NCI-H2171 (cell line): Measurements from ENCODE around the gene CFAP65.

Source experiments
- DNase-seq: peaks from one replicate; lab custom pipeline; 2025; lab: John Stamatoyannopoulos, UW

The CFAP65 gene

DNA sequence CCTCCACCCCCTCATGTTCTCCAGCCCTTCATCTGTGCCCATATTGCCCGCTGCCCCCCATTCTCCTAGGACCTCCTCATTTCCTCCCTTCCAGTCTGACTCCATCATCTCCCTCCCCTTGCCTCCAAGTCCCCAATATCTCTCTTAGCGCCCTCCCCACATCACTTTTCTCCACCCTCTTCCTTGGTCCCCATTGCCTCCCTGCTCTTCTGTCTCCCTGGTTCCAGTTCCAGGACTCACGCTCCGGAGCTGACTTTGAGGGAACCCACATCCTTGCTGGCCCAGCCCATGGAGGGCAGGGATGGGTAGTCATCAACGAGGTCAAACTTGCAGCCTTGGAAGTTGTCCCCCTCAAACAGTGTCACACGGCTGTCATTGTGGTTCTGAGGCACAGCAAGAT lies 50.7 kb downstream of the CFAP65 start:
- no peak for DNase-seq

DNA sequence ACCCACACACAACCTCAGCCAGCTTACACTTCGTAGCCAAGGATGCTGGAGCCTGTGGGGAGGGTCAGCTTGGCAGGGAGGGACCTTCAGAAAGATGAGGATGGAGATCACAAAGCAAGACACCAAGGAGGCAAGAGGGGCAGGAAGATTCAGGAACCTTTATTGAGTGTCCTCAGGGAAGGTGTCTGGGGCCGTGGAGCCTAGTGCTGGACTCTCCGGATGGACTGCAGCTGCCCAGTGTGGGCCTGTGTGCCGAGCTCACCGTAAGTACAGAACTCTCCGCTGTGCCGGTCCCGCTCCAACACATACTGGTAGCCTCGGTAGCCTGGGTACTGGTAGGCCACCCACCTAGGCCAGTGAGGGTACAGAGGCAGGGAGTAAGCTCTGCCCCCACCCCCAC lies 51.3 kb downstream of the CFAP65 start:
- DNase-seq = no peak

DNA sequence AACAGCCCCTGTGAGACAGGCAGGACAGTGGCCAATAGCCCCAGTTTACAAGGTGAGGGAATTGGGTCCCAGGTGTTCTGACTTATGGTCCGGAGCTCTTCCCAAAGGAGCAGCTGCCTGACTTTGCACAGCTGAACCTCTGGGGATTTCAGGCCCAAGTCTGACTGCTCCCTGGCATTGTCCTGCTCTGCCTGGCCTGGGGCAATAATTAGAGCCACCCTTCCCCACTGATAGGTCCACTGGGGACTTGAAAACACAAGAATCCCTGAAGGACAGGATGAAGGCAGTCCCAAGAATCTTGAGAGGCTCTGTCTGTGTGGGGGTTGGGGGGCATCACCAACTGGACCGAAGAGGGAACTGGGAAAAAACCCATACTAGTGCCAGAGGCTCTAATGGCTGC lies 52.7 kb downstream of the CFAP65 start:
- DNase-seq = no peak

DNA sequence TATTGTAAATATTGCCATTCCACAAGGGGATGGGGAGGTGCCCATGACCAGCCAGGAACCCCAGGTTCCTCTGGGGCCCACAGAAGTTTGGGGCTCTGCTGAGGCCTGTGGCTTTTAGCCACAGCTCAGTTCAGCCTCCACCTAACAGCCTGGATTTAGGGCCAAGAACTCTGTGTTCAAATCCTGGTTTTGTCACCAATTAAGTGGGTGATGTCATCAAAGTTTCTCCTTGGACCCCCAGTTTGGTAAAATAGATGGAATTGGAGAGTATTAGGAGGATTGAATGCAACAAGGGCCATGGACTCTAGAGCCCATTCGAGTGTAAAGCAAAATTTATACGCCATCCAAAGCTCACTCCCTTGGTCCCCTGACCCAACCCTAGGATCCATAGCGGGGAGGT lies 53.2 kb downstream of the CFAP65 start:
- no peak for DNase-seq

DNA sequence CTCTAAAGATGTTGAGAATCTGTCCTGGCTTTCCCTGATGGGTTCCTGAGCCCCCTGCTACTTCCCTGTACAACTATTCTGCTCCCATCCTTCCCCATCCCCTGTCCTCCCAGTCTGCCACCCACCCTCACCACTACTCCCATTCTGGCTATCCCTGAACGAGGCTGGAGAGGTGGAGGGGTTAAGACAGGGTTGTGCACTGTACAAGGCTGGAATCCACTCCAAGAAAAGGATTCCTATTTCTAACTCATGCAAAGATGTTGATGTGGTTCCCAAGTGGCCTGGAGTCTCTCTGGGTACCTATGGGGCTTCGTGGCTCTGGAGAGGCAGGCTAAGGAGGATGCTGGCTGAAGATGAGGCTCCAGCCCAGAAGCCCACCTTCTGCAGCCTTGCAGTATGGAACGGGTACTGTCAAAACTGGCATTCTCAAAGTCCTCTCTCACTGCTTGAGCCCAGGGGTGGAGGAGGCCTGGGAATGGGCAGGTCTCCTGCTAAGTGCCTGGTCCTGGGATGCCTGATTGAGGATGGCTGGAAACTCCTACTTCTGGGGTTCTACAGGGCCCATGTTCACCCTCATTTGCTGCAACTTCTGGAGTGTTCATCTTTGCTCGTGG lies 55.1 kb downstream of the CFAP65 start:
- DNase-seq = no peak

DNA sequence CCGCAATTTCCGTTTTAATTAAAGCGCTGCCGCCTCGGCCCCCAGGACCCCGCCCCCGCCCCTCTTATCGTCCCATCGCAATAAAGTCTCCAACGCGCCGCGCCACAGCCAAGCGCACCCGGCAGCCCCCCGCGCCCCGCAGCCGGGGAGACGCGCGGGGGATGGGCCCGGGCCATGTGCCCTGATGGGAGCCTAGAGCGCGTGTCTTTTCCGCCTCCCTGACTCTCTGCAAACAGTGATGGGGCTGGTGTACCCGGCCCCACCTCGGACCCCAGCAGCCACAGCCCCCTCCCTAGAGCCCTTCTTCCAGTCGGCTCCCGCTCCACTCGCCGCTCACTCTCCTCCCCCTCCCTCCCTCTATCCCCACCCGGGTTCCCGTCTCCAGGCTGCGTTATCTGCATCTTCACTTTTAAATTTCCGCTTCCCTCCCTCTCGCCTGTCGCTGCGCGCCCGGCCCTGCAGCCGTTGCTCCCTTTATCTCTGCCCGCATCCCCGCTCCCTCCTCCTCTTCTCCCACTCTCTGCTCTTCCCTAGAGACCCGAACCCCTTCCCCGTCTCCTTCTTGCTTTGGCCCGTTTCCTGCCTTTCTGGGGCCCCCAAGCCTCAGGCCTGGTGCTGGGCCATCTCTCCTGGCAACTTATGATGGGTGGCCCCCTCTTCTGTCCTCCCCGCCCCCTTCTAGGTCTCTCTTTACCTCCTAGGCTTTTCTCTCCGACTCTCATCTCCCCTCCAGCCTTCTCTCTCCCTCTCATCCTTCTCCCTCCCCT lies 55.8 kb downstream of the CFAP65 start:
- DNase-seq = peak; percentile 36

DNA sequence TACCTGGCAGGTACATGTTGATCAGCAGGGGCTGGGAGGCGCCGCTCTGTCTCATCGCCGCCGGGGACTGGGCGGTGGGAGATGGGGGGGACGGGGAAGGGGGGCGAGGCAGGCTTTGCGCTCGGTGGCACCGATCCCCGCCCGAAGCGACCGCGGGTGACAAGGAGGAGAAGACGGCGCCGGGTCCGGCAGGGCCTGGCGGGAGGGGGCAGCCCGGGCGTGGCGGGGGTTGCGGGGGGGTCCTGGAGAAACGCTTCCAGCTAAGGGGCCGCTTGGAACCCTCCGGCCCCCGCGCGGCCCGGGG lies 56.3 kb downstream of the CFAP65 start, which contains the start of gene FEV:
Gene FEV (minus strand): TSS at position 164 of the 304 bp plus-strand sequence. CDS start 109 bp downstream, at position 55.
- DNase-seq = peak; percentile 24

DNA sequence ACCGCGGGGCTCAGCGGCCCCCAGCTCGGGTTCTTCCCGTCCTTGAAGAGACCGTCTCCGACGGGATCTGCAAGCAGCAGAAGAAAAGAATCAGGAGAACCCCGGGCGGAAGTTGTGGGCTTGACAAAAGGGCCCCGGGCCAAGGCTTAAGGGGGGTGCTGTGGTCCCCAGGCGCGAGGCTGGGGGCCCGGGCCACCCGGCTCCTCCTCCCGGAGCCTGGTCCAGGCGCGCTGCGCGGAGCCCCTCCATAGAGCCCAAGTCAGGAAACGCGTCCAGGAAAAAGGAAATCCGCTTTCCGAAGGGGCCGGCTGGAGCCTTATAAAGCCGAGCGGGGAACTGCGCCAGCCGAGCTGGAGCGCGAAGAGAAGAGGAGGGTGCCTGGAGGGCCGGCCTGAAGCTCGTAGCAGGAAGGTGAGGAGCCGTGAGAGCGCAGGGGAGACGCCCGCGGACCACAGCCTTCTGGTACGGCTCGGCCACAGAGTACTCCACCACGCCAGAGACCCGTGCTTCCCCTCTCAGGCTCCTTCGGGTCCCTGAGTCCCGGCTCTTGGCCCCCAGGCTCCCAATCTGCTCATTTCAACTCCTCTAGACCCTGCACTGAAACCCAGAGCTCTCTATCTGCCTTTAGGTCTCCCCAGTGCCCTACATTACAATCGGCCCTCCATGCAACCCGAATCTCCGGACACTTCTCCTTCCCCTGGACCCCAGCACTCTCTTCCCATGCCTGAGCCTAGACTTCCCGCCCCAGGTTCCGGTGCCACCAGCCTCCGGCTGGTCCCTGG lies 56.9 kb downstream of the CFAP65 start:
- peak; percentile 10 for DNase-seq

DNA sequence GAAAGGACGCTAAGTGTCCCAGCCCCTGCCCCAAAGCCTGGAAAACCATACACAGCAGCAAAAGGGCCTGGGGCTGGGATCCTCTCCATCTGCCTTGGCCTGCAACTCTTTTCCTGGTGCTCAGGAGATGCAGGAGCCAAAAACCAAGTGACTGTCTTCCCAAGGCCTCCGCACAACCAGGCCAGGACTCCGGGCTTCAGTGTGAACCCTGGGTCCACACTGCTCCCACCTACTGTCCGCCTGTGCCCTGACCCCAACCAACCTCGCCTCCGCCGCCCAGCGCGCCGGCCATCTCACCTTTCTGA lies 57.4 kb downstream of the CFAP65 start:
- no peak for DNase-seq

DNA sequence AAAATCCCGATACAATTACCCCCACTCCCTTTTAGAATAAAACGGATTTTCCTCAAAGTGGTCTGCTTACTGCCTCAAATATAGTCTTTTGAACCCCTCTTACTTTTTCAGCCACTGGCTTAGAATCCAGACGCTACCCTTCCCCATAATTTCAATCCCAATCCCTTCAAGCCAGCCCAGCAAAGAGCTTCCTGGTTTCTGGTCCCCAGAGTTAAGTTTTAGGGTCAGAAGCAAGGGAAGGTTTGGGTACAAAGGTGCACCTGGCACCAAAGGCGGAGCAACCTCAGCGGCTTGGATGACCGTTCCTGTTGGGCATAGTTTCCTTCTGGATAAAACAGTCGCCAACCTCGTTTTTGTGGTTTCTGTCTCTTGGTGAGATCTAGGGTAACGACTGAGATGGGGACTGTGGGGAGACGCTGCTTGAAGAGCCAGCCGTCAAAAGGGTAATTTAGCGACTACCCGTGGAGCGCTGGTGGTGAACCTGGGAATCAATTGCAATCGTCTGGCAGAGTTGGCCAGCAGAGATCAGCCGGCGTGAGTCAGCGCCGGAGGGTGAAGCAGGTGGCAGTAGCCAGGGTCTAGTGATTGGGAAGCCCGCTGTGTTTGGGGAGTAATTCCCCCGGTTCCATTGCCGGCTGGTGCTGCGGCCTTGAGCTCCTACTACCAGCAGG lies 57.9 kb downstream of the CFAP65 start:
- no peak for DNase-seq

DNA sequence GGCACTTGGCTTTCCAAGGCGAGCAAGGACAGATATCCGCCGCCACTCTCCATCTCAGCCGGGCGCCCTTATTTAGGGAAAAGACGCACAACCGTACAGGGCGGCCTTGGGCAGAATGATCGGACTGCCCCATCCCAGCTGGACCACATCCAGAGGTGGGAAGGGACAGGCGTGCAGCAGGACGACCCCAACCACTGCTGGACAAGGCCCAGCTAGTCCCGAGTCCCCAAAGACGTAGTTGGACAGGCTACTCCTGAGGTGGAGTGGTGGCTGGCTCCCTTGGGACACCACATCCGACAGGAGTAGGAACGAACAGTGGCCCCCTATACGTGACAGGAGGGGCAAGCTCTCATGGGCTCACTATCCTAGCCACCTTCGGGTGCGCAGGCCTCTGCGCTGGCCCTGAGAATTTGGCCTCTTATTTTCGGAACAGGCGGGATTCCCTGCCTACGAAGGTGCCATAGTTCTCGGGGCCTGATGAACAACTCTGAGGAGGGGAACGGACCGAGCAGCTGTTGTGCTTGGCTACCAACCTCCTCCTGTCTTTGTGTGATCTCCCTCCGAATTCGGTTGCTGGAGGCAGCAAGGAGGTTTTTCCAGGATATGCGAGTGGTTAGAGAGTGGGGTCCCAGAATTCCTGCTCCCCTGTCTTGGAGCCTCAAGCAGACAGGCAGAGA lies 58.6 kb downstream of the CFAP65 start:
- no peak for DNase-seq

DNA sequence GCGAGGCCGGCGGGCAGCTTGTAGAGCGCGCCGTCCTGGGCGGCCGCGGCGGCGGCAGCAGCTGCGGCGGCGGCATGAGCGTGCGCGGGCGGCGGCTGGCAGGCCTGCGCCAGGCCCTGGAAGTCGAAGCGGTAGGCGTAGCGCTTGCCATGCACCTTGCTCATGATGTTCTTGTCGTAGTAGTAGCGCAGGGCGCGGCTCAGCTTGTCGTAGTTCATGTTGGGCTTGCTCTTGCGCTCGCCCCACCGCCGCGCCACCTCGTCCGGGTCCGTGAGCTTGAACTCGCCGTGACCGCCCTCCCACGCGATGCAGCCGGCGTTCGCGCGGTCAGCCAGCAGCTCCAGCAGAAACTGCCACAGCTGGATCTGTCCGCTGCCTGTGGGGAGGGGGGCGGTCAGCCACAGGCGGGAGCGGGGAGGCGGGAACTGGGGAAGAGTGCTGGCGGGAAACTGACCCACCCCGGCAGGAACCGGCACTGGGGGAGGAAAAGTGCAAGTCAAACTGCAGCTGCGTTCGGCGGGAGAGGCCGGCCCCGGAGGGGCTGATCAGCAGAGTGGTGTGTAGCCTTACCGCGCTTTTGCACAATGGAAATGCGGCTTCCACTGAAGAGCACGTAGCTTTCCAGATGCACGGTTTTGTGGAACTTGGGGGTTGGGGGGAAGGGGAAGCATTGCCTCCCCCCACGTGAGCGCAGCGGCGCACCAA lies 59.3 kb downstream of the CFAP65 start:
- no peak for DNase-seq

DNA sequence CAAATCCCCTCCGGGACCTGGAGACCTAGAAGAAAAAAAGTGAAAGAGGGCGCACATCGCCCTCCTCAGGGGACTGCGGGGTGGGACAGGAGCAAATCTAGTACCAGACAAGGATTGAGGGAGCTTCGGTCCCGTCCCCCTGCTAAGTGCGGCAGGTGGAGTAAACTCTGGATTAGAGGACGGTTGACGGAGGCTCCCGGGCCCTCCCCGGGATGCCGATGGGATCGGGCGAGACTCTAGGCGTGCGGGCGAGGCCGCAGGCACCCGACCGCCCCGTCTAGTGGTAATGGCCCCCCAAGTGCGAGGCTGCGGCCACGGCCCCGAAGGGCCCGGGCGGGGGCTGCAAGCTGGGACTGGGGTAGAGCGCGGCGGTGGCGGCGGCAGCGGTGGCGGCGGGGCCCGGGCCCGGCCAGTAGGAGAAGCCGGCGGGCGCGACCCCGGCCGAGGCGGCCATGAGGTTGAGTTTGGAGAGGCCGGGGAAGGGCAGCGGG lies 59.9 kb downstream of the CFAP65 start:
- DNase-seq = no peak

DNA sequence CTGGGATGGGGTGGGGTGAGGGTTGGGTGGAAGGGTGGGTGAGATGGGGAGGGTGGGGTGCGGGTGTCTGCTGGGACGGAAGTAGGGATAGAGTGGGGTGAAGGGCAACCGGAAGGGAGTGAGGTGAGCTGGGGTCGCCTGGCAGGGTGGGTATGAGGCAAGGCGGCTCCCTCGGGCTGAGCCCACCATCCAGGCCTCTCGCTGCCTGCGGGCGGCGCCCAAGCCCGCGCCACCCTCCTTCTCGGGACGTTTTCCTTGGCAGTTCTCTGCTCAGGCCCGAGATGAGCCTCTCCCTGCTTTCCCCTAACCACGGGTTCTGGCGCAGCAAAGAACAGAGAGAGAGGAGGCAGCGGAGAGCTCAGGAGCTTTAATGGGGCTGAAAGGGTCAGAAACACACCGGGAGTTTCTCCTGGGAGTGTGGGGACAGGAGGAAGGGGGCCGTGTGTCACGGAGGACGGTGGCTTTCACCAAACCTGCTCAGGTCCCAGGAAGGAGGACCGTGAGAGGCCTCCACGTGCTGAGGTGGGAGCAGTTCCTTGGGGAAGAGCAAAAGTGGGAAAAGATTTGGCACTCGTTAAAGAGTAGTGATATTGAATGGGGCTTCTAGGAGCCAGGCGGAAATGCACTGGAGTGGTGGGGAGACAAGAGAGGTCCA lies 60.5 kb downstream of the CFAP65 start:
- DNase-seq = no peak

DNA sequence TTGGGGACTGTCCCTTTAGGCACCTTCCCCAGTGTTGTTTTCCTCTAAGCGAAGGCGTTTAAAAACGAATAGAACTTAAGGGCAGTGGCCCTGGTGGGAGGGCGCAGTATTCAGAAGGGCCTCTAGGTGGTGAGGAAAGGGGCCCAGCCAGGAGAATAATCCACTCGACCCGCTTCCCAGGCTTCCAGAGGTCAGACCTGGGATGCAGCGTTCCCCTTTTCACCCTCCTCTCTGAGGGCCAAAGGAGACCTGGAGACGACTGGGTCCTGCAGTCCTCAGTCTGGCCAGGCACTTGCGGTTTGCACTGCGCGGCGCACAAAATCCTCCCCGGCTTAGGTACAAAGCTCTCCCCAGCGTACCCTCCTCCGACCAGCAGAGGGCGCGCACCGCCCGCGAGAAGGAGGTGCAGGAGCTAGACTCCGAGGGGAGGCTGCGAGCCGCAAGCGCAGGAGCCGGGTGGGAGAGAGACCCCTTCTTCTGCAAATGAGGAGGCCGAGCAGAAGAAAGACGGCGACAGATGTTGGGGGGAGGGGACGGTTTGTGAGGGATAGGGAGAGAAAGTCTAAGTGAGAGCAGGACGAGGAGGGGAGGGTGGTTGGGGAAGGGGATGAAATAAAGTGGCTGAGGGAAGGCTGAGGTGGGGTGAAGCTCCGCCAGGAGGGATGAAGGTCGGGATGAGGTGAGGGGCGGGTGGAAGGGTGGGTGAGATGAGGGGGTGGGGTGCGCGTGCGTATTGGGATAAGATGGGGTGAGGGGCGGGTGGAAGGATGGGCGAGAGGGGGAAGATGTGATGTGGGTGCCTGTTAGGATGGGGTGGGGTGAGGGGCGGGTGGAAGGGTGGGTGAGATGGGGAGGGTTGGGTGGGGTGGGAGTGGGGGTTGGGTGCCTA lies 61.2 kb downstream of the CFAP65 start:
- peak; percentile 69 for DNase-seq

DNA sequence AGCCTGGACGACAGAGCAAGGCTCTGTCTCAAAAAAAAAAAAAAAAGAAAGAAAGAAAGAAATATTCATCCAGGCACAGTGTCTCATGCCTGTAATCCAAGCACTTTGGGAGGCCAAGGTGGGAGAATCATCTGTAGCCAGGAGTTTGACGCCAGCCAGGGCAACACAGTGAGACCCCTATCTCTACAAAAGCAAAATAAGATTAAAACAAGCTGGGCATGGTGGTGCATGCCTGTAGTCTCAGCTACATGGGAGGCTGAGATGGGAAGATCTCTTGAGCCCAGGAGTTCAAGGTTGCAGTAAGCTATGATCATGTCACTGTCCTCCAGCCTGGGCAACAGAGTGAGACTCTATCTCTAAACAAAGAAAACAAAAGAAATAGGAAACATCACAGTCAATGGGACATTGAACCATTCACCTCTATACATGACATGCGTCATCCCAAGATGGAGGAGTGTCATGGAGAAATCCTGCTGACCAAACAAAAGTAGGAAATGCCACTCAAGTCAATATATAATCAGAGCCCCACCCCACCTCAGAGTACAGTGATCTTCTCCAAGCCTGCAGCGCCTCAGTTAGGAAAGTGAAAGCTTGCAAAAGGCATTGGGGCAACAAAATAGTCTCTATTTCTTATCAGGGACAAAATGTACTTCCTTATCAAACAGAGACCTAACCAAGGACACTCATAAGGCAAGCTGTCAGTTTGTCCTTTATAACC lies 66.1 kb downstream of the CFAP65 start:
- DNase-seq = no peak

DNA sequence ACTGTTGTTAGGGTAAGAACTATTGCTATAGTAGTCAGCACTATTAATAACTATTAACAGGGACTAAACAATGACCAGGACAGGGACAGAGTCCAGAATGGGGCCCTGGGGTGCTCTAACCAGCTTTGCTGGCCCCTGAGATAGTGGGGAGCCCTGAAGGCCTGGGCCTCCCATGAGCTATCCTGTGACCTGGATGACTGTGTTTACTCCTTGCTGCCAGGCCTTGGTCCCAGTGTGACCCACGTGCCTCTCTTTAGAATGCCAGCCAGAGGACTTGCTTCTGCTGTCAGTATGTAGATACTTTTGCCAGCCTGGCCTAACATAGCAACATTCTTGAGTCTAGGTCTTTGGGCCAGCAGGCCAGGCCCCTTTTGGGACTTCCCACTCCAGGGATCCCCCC lies 70.4 kb downstream of the CFAP65 start:
- no peak for DNase-seq

DNA sequence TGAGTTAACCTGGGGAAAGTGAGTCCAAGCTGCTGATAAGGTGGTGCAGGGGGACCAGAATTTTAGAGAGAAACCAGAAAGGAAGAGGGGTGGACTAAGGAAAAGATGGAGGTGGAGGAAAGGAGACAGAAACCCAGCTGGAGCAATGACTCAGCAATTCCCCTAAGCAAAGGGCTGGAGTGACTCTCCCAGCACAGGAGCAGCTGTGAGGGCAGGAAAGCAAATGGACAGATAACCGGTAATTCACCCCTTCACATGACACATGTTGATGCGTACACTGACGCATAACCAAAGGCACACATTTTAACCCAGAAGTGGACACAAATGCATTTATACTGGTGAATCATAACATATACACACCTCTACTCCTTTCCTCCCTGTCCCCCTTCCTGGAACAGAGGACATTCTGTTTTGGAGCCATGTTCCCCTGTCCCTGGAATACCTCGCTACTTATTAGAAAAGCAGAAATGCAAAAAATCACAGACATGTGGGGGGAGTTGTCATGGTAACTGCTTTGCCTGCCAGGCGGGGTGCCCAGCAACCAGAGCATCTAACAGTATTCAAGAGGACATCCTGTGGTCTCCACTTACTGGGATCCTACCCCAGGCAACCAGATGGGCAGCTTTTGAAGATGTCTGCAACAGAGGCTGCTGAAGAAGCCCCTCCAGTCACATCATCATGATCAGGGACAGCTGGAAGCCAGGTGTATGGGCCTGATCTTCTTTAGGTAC lies 77.1 kb downstream of the CFAP65 start:
- DNase-seq = peak; percentile 25
